DND-41 (cell line): ENCODE measurements around the gene FBXO46.

Experiments used
- ATAC-seq: fragments of 200-7000 bp; cut with Tn5 transposase; 3 replicates; pipeline ENCODE4 v1.9.1; 2021; ENCODE audit warnings: low read depth; ENCODE audit not compliant: insufficient read depth
- DNase-seq: peaks from one replicate; pipeline ENCODE4 v3.0.0-alpha.2; 2020
- H2AFZ ChIP-seq: 2 replicates; pipeline ENCODE4 v1.6.0; 2012; ENCODE audit warnings: low read depth, low read length
- H3K27ac ChIP-seq: 2 replicates; pipeline ENCODE4 v1.5.1; 2012; ENCODE audit warnings: low read length, inconsistent platforms
- H3K27me3 ChIP-seq: fragments of 200-600 bp; sonication (generic); 2 replicates; pipeline ENCODE4 v1.6.0; 2012; ENCODE audit warnings: low read length, mild to moderate bottlenecking, inconsistent platforms; ENCODE audit not compliant: insufficient read depth, poor library complexity
- H3K36me3 ChIP-seq: 2 replicates; pipeline ENCODE4 v1.5.1; 2012; ENCODE audit warnings: low read length, inconsistent platforms; ENCODE audit not compliant: insufficient read depth
- H3K4me1 ChIP-seq: 2 replicates; pipeline ENCODE4 v1.5.1; 2012; ENCODE audit warnings: mild to moderate bottlenecking, low read length; ENCODE audit not compliant: insufficient read depth
- H3K4me2 ChIP-seq: 2 replicates; pipeline ENCODE4 v1.6.0; 2012; ENCODE audit warnings: mild to moderate bottlenecking, moderate library complexity, low read length, inconsistent platforms; ENCODE audit not compliant: insufficient read depth
- H3K4me3 ChIP-seq, 2 experiments: fragments of 200-600 bp in 1 of 2; shearing (Covaris generic) in 1 of 2; 2 replicates each; pipeline ENCODE4 v1.5.1; 2012 to 2016; ENCODE audit warnings: inconsistent platforms in 2 of 2, low read length in 2 of 2, mild to moderate bottlenecking in 2 of 2, low read depth in 1 of 2, moderate library complexity in 1 of 2
- H3K79me2 ChIP-seq: 2 replicates; pipeline ENCODE4 v1.6.0; 2012; ENCODE audit warnings: low read length, inconsistent platforms; ENCODE audit not compliant: insufficient read depth
- H3K9ac ChIP-seq: 2 replicates; pipeline ENCODE4 v1.6.0; 2012; ENCODE audit warnings: low read depth, mild to moderate bottlenecking, inconsistent platforms, low read length, moderate library complexity
- H3K9me3 ChIP-seq: 2 replicates; pipeline ENCODE4 v1.5.1; 2012; ENCODE audit warnings: low read length, moderate library complexity, mild to moderate bottlenecking, inconsistent platforms; ENCODE audit not compliant: insufficient read depth, severe bottlenecking
- H4K20me1 ChIP-seq: 2 replicates; pipeline ENCODE4 v1.6.0; 2012; ENCODE audit warnings: low read length; ENCODE audit not compliant: insufficient read depth
- EZH2 ChIP-seq: IDR thresholded peaks from 3 replicates; pipeline ENCODE4 v1.6.1; 2012; ENCODE audit warnings: borderline replicate concordance, low read depth, mild to moderate bottlenecking, moderate library complexity, low read length, inconsistent platforms; ENCODE audit not compliant: severe bottlenecking
- TF ChIP-seq, protein P1 (sequence below): IDR thresholded peaks from 2 replicates; pipeline ENCODE4 v1.5.1; 2012; ENCODE audit warnings: borderline replicate concordance, low read length, moderate library complexity, mild to moderate bottlenecking; ENCODE audit not compliant: poor library complexity, severe bottlenecking; ENCODE audit errors: extremely low read depth

Gene FBXO46

DNA sequence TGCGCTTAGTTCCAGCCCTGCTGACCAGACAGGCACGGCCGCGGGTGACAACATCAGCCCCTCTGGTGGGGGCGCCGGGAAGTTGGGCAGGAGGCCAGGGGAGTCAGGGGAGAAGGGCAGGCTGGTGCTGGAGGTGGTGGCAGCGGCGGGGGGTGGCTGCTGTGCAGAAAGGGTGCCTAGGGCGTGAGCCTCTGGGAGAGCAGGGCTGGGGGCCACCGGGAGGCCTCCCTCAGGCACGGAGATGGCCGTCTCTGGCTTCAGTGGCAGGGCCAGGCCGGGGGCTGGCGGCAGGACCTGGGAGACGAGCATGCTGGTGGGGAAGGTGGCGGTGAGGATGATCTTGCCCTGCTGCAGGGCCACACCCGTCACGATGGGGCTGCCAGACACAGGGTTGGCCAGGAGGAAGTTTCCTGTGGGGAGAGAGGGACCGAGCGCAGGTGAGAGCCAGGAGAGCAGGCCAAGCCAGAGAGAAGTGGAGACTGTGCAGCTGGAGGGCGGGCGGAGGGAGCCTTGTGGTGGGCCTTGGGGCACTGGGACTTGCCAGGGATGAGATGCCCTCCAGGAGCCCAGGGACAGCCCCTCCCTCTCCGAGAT, 35.1 kb upstream of the FBXO46 start:
- Histone ChIP-seq H3K4me1 (peaks cover 24% of the 10 kb centered on the region), H3K9ac (no peak overlapping the region), H3K4me3 (no peak overlapping the region), H4K20me1 (0 out of 2 replicates have a peak, but pooled peaks cover 2% of the 10 kb centered on the region), H2AFZ (no peak overlapping the region), H3K36me3 (no peaks in the 10 kb centered on the region), H3K9me3 (no peaks in the 10 kb centered on the region), H3K27ac (no peak overlapping the region), H3K79me2 (no peaks in the 10 kb centered on the region), H3K4me2 (no peak overlapping the region), H3K27me3 (no peaks in the 10 kb centered on the region)
- no peak for DNase-seq
- TF ChIP-seq, protein P1, sequence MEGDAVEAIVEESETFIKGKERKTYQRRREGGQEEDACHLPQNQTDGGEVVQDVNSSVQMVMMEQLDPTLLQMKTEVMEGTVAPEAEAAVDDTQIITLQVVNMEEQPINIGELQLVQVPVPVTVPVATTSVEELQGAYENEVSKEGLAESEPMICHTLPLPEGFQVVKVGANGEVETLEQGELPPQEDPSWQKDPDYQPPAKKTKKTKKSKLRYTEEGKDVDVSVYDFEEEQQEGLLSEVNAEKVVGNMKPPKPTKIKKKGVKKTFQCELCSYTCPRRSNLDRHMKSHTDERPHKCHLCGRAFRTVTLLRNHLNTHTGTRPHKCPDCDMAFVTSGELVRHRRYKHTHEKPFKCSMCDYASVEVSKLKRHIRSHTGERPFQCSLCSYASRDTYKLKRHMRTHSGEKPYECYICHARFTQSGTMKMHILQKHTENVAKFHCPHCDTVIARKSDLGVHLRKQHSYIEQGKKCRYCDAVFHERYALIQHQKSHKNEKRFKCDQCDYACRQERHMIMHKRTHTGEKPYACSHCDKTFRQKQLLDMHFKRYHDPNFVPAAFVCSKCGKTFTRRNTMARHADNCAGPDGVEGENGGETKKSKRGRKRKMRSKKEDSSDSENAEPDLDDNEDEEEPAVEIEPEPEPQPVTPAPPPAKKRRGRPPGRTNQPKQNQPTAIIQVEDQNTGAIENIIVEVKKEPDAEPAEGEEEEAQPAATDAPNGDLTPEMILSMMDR = no peak
- no peak for TF ChIP-seq EZH2
- ATAC-seq = no peak

DNA sequence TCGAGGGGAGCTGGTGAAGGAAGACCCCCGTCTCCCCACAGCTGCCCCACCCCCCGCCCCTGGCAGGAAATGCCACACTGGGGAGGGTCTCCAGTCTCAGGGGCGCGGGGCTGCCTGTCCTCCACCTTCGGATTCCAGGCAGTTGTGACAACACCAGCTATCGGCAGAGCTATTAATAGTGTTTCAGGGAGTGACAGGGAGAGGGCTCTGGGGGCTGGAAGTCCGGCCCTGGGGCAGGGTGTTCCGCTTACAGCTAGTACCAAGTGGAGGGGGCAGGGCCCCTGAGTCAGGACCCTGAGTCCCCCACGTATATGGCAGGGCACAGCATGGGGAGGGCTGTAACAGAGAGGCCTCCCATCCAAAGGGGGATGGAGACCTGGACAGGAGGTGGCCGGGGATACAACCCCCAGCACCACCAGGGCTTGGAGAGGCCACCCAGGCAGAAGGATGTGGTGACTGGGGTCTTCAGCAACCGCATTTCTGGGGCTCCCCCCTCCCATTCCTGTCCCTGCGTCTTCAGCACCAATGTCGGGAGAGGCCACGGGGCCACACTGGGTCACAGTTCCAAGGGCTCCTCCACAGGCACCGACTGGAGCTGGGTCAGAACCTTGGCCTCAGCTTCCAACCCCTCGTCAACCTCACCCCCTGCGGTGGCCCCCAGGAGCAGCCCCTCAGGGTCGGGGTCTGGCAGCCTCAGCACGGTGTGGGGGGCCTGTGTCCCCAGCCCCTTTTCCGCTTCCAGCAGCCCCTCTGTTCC, 34.4 kb upstream of the FBXO46 start:
- no peak overlapping the region for H3K4me3 ChIP-seq
- no peaks in the 10 kb centered on the region for H3K79me2 ChIP-seq
- no peak overlapping the region for H2AFZ ChIP-seq
- H3K4me2 ChIP-seq = no peak overlapping the region
- H4K20me1 ChIP-seq = 0 out of 2 replicates have a peak, but pooled peaks cover 2% of the 10 kb centered on the region
- peaks cover 17% of the 10 kb centered on the region for H3K4me1 ChIP-seq
- H3K9me3 ChIP-seq = no peaks in the 10 kb centered on the region
- no peaks in the 10 kb centered on the region for H3K27me3 ChIP-seq
- H3K27ac ChIP-seq = no peak overlapping the region
- no peaks in the 10 kb centered on the region for H3K36me3 ChIP-seq
- TF ChIP-seq EZH2 = no peak
- TF ChIP-seq, protein P1 = no peak
- ATAC-seq (no peak), DNase-seq (no peak)
- H3K9ac ChIP-seq = no peak overlapping the region

GRCh38 chr19:45764475-45764874, 33.8 kb upstream of the FBXO46 start:
- no peak overlapping the region for H3K9ac ChIP-seq
- H3K36me3 ChIP-seq = no peaks in the 10 kb centered on the region
- no peak overlapping the region for H2AFZ ChIP-seq
- TF ChIP-seq EZH2 = no peak
- TF ChIP-seq, protein P1 = no peak
- H4K20me1 ChIP-seq = no peaks in the 10 kb centered on the region
- H3K9me3 ChIP-seq = no peaks in the 10 kb centered on the region
- no peaks in the 10 kb centered on the region for H3K27me3 ChIP-seq
- peaks cover 10% of the 10 kb centered on the region for H3K4me1 ChIP-seq
- no peak overlapping the region for H3K27ac ChIP-seq
- DNase-seq (no peak), ATAC-seq (no peak)
- H3K4me3 ChIP-seq = no peak overlapping the region
- H3K79me2 ChIP-seq = no peaks in the 10 kb centered on the region
- H3K4me2 ChIP-seq = no peak overlapping the region
